K562 (cell line): Measurements from ENCODE around the gene PPM1G. TPM values are rescaled to one million over a fixed set of nuclear protein-coding genes. Genes with fewer than 3 reads are reported as not detected.

ENCODE experiments used
- ATAC-seq: fragments of 200-7000 bp; cut with Tn5 transposase; 3 replicates; pipeline ENCODE4 v1.9.1; 2020; ENCODE audit warnings: moderate library complexity
- BruUV-seq: library from RNA; stranded (reverse); fragments of 400-500 nt; replicated peaks from 2 replicates; lab custom pipeline; 2021; lab: Mats Ljungman, UMichigan
- CTCF ChIA-PET: fragments of 300-600 bp; formaldehyde crosslinking; extraction: SDS; loops from one replicate; lab custom pipeline; 2021; ENCODE audit warnings: low intra/inter-chr PET ratio; lab: Yijun Ruan, JAX
- POLR2A ChIA-PET: fragments of 300-600, 350-650 bp; sonication (Branson Sonifier 250); formaldehyde crosslinking; extraction: SDS; loops from one replicate; lab custom pipeline; 2021; ENCODE audit warnings: antibody characterized with exemption, inconsistent platforms; lab: Yijun Ruan, JAX
- DNase-seq, 4 experiments: peaks; one replicate each; pipeline versions ENCODE4 v3.0.0 to v3.0.0-alpha.2; 2011 to 2018; ENCODE audit warnings: low spot score in 3 of 4, mixed read lengths in 3 of 4; ENCODE audit errors: extremely low read depth in 1 of 4
- FAIRE-seq: peaks from 2 replicates; lab custom pipeline; 2011; peaks lifted over from hg19 to GRCh38; lab: Jason Lieb, UNC
- H2AFZ ChIP-seq: 2 replicates; pipeline ENCODE4 v1.6.0; 2011; ENCODE audit warnings: low read depth, low read length, control low read depth, inconsistent platforms
- H3K27ac ChIP-seq: fragments of 200-600 bp; 3 replicates; pipeline ENCODE4 v1.8.0; 2011; ENCODE audit warnings: low read depth, mild to moderate bottlenecking, control low read depth, inconsistent platforms, low read length, moderate library complexity, mixed read lengths; ENCODE audit errors: extremely low read depth
- H3K27me3 ChIP-seq, 2 experiments: fragments of 300-600 bp in 1 of 2; 2 replicates in 1 of 2; 3 replicates in 1 of 2; pipeline versions ENCODE4 v1.6.0 to v1.8.0; 2011; ENCODE audit warnings: inconsistent platforms in 2 of 2, low read length in 2 of 2, mild to moderate bottlenecking in 1 of 2, mixed read lengths in 1 of 2, moderate library complexity in 1 of 2; ENCODE audit not compliant: control insufficient read depth in 2 of 2, insufficient read depth in 2 of 2
- H3K36me3 ChIP-seq: fragments of 300-600 bp; 3 replicates; pipeline ENCODE4 v1.8.0; 2011; ENCODE audit warnings: mild to moderate bottlenecking, low read length, inconsistent platforms; ENCODE audit not compliant: control insufficient read depth, insufficient read depth
- H3K4me1 ChIP-seq, 2 experiments: fragments of 200-600 bp in 1 of 2; replicated peaks in 1 of 2; 2 replicates in 1 of 2; 3 replicates in 1 of 2; pipeline versions ENCODE4 v1.5.1 to v1.8.0; 2011; ENCODE audit warnings: inconsistent platforms in 2 of 2, low read length in 2 of 2, mild to moderate bottlenecking in 1 of 2, mixed read lengths in 1 of 2, moderate library complexity in 1 of 2; ENCODE audit not compliant: control insufficient read depth in 2 of 2, insufficient read depth in 2 of 2
- H3K4me2 ChIP-seq: 2 replicates; pipeline ENCODE4 v1.6.1; 2011; ENCODE audit warnings: low read length, control low read depth, inconsistent platforms, mixed read lengths; ENCODE audit not compliant: insufficient read depth
- H3K4me3 ChIP-seq: fragments of 200-600 bp; sonication (generic), shearing (Covaris generic); 2 replicates; pipeline ENCODE4 v1.5.1; 2016; ENCODE audit warnings: control low read depth, inconsistent platforms
- H3K79me2 ChIP-seq: fragments of 200-600 bp; 3 replicates; pipeline ENCODE4 v1.8.0; 2011; ENCODE audit warnings: low read length, inconsistent platforms; ENCODE audit not compliant: control insufficient read depth, insufficient read depth
- H3K9ac ChIP-seq, 2 experiments: 2 replicates each; pipeline versions ENCODE4 v1.6.0 to v1.6.1; 2011; ENCODE audit warnings: low read depth in 2 of 2, low read length in 2 of 2, control low read depth in 1 of 2, inconsistent platforms in 1 of 2, mild to moderate bottlenecking in 1 of 2, mixed read lengths in 1 of 2; ENCODE audit not compliant: insufficient read depth in 1 of 2
- H3K9me1 ChIP-seq: one replicate; pipeline ENCODE4 v1.6.0; 2011; ENCODE audit warnings: inconsistent platforms, mild to moderate bottlenecking, low read length, moderate library complexity; ENCODE audit not compliant: control insufficient read depth, insufficient read depth
- H3K9me3 ChIP-seq: replicated peaks from 2 replicates; pipeline ENCODE4 v1.5.1; 2011; ENCODE audit warnings: low read depth, low read length, inconsistent platforms; ENCODE audit not compliant: control insufficient read depth, insufficient read depth
- H4K20me1 ChIP-seq: replicated peaks from 2 replicates; pipeline ENCODE4 v1.6.1; 2011; ENCODE audit warnings: low read length, inconsistent platforms, mixed read lengths; ENCODE audit not compliant: control insufficient read depth, insufficient read depth
- MAFG ChIP-seq: fragments of 450-650 bp; conservative IDR thresholded peaks from 2 replicates; pipeline ENCODE4 v1.6.1; 2016; ENCODE audit warnings: missing genetic modification characterization, missing compliant biosample characterization
- POLR2B ChIP-seq: fragments of 450-650 bp; IDR thresholded peaks from 2 replicates; pipeline ENCODE4 v1.6.1; 2018; ENCODE audit warnings: low read depth; ENCODE audit not compliant: partially characterized antibody
- SREBF1 ChIP-seq: fragments of 150-350 bp; IDR thresholded peaks from 2 replicates; pipeline ENCODE4 v1.6.1; 2014; ENCODE audit warnings: antibody characterized with exemption, low read depth, low read length, borderline replicate concordance
- ZBTB40 ChIP-seq, 2 experiments: fragments of 450-650 bp in 1 of 2; sonication (generic) in 1 of 2; formaldehyde crosslinking in 1 of 2; IDR thresholded peaks; 2 replicates each; pipeline versions ENCODE4 v1.7.1 to v1.9.0; 2016 to 2022; ENCODE audit warnings: inconsistent platforms in 1 of 2, mild to moderate bottlenecking in 1 of 2, missing genetic modification reagents in 1 of 2
- ZNF398 ChIP-seq: fragments of 250-450 bp; sonication (Bioruptor Pico); IDR thresholded peaks from 2 replicates; pipeline ENCODE4 v1.8.0; 2021; ENCODE audit warnings: moderate library complexity, mild to moderate bottlenecking, inconsistent platforms
- WGBS: fragments of 100-300 bp; shearing (Covaris generic); methylation state at CpG from one replicate; pipeline ENCODE4 v1.1.6; 2016; ENCODE audit warnings: low coverage, mixed read lengths; ENCODE audit not compliant: insufficient coverage; ENCODE audit errors: missing lambda C conversion rate; 5-methylcytosine and 5-hydroxymethylcytosine counted together
- in situ Hi-C: fragments of 300-500 bp; cut with MboI; formaldehyde crosslinking; loops from 4 replicates; pipeline ENCODE4 v1.15.0; 2018; ENCODE audit warnings: inconsistent platforms, mixed read lengths
- intact Hi-C: fragments of 100-400 bp; cut with micrococcal nuclease; formaldehyde crosslinking; loops from 2 replicates; pipeline ENCODE4 v1.14.2; 2022
- polyA plus RNA-seq, 8 experiments: library from polyadenylated mRNA; depleted of rRNA in 4 of 8; stranded (reverse) in 5 of 8; unstranded in 3 of 8; fragments of >200 nt; fragmentation: Nextera tagmentation in 2 of 8; fragmentation: Illumina TruSeq in 1 of 8; extraction: Ambion mirVana in 2 of 8; extraction: Trizol in 1 of 8; gene quantifications; 2 replicates each; pipeline versions ENCODE4 v1.2.1 to v1.2.3, GENCODE V29; 2011 to 2014; ENCODE audit warnings: inconsistent platforms in 1 of 8, missing spikeins in 1 of 8
- total RNA-seq, 7 experiments: library from RNA; depleted of rRNA in 6 of 7; stranded (reverse); fragments of >200 nt in 6 of 7; fragmentation: Illumina TruSeq in 2 of 7; extraction: Trizol in 2 of 7; gene quantifications; 2 replicates each; pipeline versions ENCODE4 v1.2.1 to v1.2.3, GENCODE V29; 2011 to 2021; ENCODE audit warnings: low replicate concordance in 1 of 7

Gene PPM1G
- total and polyA plus RNA-seq, 9 of the 15 experiments (the other 6 are each of a cell fraction or from before 2014, with no cell fraction given), result 61.7 to 230 (median 153) TPM

DNA sequence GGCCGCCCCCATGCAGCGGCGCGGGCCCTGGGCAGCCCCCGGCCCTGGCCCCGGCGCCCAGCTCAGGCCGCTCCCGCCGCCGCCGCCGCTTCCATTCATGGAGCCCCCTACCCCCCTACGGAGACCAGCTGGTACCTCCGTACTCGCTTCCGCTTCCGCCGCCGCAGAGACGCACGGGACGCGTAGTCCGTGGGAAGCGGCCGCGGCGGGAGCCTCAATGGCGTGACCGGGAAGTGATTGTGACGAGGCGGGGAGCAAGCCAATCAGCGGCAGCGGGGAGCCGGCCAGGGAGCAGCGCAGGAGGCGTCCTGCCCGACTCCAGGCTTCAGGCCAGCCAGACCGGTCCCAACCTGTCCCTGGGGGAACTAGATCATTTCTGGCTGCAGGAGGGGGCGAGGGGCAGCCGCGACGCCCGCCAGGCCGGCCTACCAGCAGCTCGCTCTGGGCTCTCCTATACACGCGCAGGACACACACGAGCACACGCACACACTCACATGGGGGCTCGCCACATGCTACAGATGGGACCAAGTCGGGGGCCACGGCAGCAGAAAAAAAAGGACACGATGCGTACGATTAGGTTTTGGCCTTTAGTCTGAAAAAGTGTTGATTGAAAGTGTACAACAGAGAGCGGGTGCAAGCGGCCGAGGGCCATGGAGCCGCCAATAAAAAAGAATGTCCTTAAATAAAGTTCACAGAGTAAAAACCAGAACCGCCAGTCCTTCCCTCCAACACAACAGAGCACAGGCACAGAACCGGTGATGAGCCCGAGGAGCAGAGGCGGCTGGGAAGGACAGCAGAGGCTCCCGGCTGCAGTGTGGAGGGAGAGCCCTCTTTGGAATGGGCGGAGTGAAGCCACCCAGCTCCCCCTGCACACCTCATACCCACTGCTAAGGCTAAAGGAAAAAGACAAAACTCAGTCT is 28.5 kb downstream of the PPM1G start, which contains the start of gene ZNF513 (continued):
- TF ChIP-seq ZNF398, result no peak
- TF ChIP-seq SREBF1, result peak; percentile 95

DNA sequence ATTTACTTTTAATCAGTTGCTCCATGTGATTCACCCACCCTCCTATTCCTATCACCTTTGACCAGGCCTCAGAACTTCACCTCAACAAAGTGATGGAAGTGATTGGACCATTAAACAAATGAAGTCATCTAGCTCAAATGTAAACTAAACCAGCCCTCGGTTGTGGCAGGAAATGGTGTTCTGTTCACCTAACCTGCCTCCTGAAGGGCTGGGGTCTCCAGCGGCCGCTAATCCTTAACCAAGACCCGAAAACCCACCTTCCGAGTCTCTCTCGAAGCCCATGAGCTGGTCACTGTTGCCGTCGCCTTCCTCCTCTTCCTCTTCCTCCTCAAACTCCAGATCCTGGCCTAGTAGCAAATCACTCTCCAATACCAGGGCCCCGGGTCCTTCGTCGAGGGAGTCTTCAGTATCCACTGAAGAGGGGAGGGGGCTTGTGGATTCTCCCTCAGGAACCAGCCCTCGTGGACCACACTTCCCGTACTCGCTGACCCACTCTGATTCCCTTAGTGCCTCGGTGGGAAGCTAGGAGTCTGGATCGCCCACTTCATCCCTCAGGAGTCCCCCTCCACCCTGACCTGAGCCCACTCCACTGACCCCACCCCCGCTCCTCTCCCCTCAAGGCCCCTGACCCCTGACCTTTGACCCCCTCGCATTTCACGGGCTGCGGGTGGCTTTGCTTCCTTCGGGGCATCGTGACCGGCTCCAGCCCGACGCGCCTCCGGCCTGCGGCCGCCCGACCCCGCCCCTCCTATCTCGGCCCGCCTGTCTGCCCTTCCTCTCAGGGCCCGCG is 29.4 kb downstream of the PPM1G start:
- Histone ChIP-seq H3K36me3 (peaks cover 81% of the 10 kb centered on the region), H3K79me2 (peaks cover 16% of the 10 kb centered on the region; the same call in 2 of the 3 replicates), H3K27me3 (no peaks in the 10 kb centered on the region), H3K9ac (peak overlapping the region; percentile 83 to 94), H3K9me1 (no peaks in the 10 kb centered on the region), H3K4me1 (peaks cover 7 to 42% of the 10 kb centered on the region in 2 experiments), H4K20me1 (no peaks in the 10 kb centered on the region), H2AFZ (peak overlapping the region; percentile 47), H3K4me3 (peak overlapping the region; percentile 84), H3K27ac (peak overlapping the region; percentile 92), H3K9me3 (no peaks in the 10 kb centered on the region), H3K4me2 (peak overlapping the region; percentile 95)
- ATAC-seq (peak; percentile 5), FAIRE-seq (peak; percentile 82), DNase-seq (peak; percentile 30 to 84 (median 36))
- ChIA-PET POLR2A (interaction anchor here (0.6 to 4.3 kb wide), 16 partner anchors 10 to 294 kb away, joined by 3 to 41 read pairs (median 4); partner anchors contain the start of genes EIF2B4, GTF3C2, KHK and PPM1G), CTCF (no interaction called here)
- BruUV-seq, result TSS peak; percentile 12
- WGBS, result 2% methylated on average over 33 of the region's 35 CpGs
- intact Hi-C loops, result no loop called here
- in situ Hi-C loops, result no loop called here
- TF ChIP-seq MAFG (tag), result no peak
- no peak for TF ChIP-seq POLR2B
- TF ChIP-seq ZBTB40 (IDR thresholded peaks at IDR 0.05), result no peak
- no peak for TF ChIP-seq ZBTB40 (CRISPR knock-in tag; IDR thresholded peaks at IDR 0.05)
